Epithelial cell of proximal tubule (primary cell): ENCODE data around the gene SAPCD1. TPM values are rescaled to one million over a fixed set of nuclear protein-coding genes. Genes with fewer than 3 reads are reported as not detected.

Source experiments
- DNase-seq: peaks from one replicate; pipeline ENCODE4 v3.0.0-alpha.2; 2011; ENCODE audit warnings: low read depth
- H3K4me3 ChIP-seq: 2 replicates; pipeline ENCODE4 v1.5.1; 2011; ENCODE audit warnings: low read depth, mild to moderate bottlenecking, low read length
- total RNA-seq: library from RNA; depleted of rRNA; stranded (reverse); fragments of >200 nt; gene quantifications from 2 replicates; pipeline ENCODE4 v1.2.3, GENCODE V29; 2015
- TF ChIP-seq, protein P1 (sequence below): conservative IDR thresholded peaks from 2 replicates; pipeline ENCODE4 v1.5.1; 2012; ENCODE audit warnings: low read depth, mild to moderate bottlenecking, low read length

The SAPCD1 gene
- total RNA-seq, 1 donor from 2014 or later = 4.4 TPM

DNA sequence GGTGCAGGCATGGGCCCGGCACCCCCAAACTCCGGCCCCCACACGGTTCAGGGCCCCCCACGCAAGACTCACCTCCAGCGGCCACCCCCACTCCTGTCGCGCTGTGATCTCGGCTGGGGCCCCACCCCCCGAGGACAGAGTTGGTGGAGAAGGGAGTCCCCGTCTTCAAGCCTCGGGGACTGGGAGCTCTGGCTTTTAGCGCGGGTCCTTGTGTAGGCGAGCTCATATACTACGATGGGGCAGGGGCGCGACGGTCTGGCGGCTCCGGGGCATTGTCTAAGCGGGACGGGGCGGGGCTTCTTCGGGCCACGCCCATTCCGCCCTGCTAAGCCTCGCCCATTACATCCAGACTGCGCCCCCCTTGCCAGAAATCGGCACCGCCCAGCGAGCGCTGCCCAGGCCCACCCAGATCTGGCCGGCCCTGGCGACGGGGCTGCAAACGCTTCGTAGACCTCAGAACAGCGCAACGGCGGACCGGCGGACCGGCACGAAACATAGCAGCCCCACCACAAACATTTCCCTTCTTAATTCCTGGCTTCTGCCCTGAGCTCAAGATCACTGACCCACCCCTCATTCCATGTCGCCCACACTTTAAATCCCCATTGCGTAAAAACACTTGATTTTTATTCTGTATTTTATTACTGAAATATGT is 32.4 kb upstream of the SAPCD1 start:
- H3K4me3 ChIP-seq = peak overlapping the region; percentile 69
- DNase-seq = no peak
- TF ChIP-seq, protein P1, sequence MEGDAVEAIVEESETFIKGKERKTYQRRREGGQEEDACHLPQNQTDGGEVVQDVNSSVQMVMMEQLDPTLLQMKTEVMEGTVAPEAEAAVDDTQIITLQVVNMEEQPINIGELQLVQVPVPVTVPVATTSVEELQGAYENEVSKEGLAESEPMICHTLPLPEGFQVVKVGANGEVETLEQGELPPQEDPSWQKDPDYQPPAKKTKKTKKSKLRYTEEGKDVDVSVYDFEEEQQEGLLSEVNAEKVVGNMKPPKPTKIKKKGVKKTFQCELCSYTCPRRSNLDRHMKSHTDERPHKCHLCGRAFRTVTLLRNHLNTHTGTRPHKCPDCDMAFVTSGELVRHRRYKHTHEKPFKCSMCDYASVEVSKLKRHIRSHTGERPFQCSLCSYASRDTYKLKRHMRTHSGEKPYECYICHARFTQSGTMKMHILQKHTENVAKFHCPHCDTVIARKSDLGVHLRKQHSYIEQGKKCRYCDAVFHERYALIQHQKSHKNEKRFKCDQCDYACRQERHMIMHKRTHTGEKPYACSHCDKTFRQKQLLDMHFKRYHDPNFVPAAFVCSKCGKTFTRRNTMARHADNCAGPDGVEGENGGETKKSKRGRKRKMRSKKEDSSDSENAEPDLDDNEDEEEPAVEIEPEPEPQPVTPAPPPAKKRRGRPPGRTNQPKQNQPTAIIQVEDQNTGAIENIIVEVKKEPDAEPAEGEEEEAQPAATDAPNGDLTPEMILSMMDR = no peak

DNA sequence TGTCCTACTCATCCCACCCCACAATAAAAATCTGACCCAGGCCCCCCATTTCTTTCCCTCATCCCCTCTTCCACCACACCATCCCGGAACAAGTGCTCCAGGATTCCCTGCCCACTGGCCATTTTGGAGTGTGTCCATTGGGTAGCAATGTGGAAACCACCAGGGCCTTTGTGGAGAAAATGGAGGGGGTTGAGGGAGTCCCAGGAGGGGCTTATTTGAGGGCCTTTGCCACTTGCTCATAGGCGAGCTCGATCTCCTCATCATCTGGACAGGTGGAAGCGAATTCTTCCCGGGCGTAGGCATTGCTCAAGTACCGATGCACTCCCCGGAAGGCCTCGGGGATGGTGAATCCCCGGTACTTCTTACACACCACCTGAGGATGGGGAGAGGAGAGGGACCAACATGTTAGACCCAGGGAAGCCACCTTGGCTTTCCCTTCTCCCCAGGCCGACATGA is 31.8 kb upstream of the SAPCD1 start:
- DNase-seq = no peak
- TF ChIP-seq, protein P1 = no peak
- peak overlapping the region; percentile 69 for H3K4me3 ChIP-seq

DNA sequence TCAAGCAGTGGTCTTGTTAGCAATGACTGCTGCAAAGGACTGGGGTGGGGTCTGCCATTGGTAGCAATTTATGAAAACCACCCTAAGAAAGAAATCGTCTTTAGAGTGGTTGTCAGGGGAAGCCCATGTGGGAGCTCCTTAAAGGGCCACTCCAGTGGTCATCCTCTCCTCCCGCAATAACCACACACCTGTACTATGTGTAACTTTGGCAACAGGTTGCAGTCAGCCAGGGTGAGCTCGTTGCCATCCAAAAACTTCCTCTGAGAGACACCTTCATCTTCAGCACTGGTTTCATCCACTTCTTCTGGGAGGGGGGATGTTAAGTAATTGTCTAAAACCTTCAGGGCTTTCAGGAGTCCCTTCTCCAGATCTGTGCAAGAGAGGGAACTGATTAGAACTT is 30.4 kb upstream of the SAPCD1 start:
- H3K4me3 ChIP-seq = no peak overlapping the region
- TF ChIP-seq, protein P1 = no peak
- no peak for DNase-seq

DNA sequence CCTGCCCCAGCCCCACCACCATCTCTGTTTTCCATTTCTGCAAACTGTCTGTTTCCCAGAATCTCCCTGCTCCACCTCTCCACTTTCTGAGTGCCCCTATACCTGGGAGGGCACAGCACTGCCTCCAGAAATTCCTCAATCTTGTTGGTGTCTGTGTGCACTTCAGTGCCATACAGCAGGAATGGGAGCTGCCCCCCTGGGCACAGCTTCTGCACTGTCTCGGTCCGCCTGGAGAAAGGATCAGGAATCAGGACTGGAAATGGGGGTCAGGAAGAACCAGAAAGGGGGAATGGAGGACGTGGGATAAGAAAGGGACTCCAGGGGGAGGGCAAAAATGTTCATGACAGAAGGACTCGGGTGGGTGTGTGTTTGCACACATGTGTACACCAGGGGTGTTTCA is 28.7 kb upstream of the SAPCD1 start:
- DNase-seq = no peak
- TF ChIP-seq, protein P1 = no peak
- H3K4me3 ChIP-seq = peak overlapping the region; percentile 95

DNA sequence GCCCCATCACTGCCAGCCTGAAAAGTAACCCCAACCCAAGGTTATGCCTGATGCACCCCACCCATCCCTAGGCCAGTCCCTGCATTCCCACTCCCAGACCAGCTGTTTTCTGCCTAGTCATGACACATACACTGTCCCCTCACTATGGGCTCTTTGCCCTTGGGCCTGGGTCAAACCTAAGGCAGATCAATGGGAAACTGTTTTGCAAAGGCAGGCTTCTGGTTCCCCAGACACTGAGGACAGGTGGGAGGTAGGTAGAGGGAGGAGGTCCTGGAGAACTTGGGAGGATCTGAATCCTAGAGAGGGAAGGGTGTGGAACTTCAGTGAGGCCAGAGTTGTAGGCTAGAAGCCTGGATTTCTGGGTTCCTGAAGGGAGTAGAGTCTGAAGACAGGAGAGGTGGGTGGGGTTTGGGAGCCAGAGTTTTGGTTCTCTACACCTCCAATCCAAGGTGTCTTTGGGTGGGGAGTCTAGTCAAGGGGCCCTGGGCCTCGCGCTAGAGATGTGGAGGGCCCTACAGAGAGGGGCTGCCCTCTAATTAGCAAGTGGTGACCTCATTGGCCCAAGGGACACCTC is 28.1 kb upstream of the SAPCD1 start:
- TF ChIP-seq, protein P1 = no peak
- H3K4me3 ChIP-seq = peak overlapping the region; percentile 95
- DNase-seq = no peak

DNA sequence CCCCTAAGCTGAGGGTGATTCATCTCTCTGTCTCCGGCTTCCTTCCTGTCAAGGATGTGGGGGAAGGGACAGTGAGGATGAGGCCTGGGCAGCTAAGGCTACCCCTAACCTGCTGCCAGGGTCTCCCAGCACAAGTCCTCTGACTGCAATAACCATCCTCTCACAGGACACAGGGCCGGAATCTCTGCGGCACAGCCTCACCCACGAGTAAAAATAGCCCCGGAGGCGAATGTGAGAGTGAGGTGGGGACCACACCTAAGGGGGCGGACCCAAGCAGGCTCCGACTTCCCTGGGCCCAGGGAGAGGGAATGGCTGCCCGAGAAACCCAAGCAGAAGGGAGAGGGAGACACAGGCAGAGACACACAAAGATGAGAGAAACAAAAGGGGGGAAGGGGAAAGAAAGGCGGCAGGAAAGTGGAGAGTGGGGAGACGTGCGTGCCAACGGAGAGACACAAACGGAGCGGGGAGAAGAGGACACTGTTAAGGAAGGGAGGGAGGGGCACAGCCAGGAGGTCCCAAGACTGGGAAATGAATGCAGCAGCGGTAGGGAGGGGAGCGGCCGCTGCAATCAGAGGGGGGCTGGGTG is 27.5 kb upstream of the SAPCD1 start:
- H3K4me3 ChIP-seq = peak overlapping the region; percentile 95
- TF ChIP-seq, protein P1 = no peak
- no peak for DNase-seq
